ENCODE data around the gene FSTL4. TPM values are rescaled to one million over a fixed set of nuclear protein-coding genes. Genes with fewer than 3 reads are reported as not detected.

Gene FSTL4
- total and polyA plus RNA-seq, 4 donors: 0.42 TPM; not detected in 3

GRCh38 chr5:133202066-133202665 is 410.2 kb downstream of the FSTL4 start:
- Histone ChIP-seq H3K36me3 (ENCODE audit: control insufficient read depth in 1 of 2, insufficient read depth in 2 of 2, low read length in 1 of 2) (no peaks in the 10 kb centered on the region), H3K4me1 (ENCODE audit: control insufficient read depth in 1 of 2, insufficient read depth in 2 of 2, low read length in 2 of 2) (no peaks in the 10 kb centered on the region), H3K27ac (ENCODE audit: low read depth in 1 of 2, low read length in 2 of 2) (no peak overlapping the region), H3K9me3 (ENCODE audit: control insufficient read depth, low read length) (no peaks in the 10 kb centered on the region), H3K27me3 (ENCODE audit: control insufficient read depth in 1 of 2, insufficient read depth in 2 of 2, low read length in 1 of 2) (no peaks in the 10 kb centered on the region), H3K4me3 (ENCODE audit: low read length in 2 of 2) (no peak overlapping the region)
- DNase-seq: no peak
- intact Hi-C loops (cut with DNase I): no loop called here
- 95 to 97% methylated on average over 8 of the region's 8 CpGs for WGBS, 2 donors
- ATAC-seq (ENCODE audit: low FRiP score): no peak

GRCh38 chr5:133201310-133201709 is 411.0 kb downstream of the FSTL4 start:
- H3K4me3 ChIP-seq (ENCODE audit: low read length in 2 of 2): no peak overlapping the region
- DNase-seq (no peak), ATAC-seq (ENCODE audit: low FRiP score) (no peak)
- no peak overlapping the region for H3K27ac ChIP-seq (ENCODE audit: low read depth in 1 of 2, low read length in 2 of 2)
- no peaks in the 10 kb centered on the region for H3K27me3 ChIP-seq (ENCODE audit: control insufficient read depth in 1 of 2, insufficient read depth in 2 of 2, low read length in 1 of 2)
- WGBS, 2 donors: 79 to 83% methylated on average over 1 of the region's 1 CpG
- no peaks in the 10 kb centered on the region for H3K4me1 ChIP-seq (ENCODE audit: control insufficient read depth in 1 of 2, insufficient read depth in 2 of 2, low read length in 2 of 2)
- H3K36me3 ChIP-seq (ENCODE audit: control insufficient read depth in 1 of 2, insufficient read depth in 2 of 2, low read length in 1 of 2): no peaks in the 10 kb centered on the region
- intact Hi-C loops (cut with DNase I): no loop called here
- H3K9me3 ChIP-seq (ENCODE audit: control insufficient read depth, low read length): no peaks in the 10 kb centered on the region

GRCh38 chr5:133200256-133200655 is 412.1 kb downstream of the FSTL4 start:
- DNase-seq: no peak
- Histone ChIP-seq H3K4me1 (ENCODE audit: control insufficient read depth in 1 of 2, insufficient read depth in 2 of 2, low read length in 2 of 2) (no peaks in the 10 kb centered on the region), H3K4me3 (ENCODE audit: low read length in 2 of 2) (no peak overlapping the region), H3K27me3 (ENCODE audit: control insufficient read depth in 1 of 2, insufficient read depth in 2 of 2, low read length in 1 of 2) (no peaks in the 10 kb centered on the region), H3K9me3 (ENCODE audit: control insufficient read depth, low read length) (no peaks in the 10 kb centered on the region), H3K27ac (ENCODE audit: low read depth in 1 of 2, low read length in 2 of 2) (no peak overlapping the region), H3K36me3 (ENCODE audit: control insufficient read depth in 1 of 2, insufficient read depth in 2 of 2, low read length in 1 of 2) (no peaks in the 10 kb centered on the region)
- ATAC-seq (ENCODE audit: low FRiP score): no peak
- intact Hi-C loops (cut with DNase I): no loop called here
- 75 to 84% methylated on average over 3 of the region's 3 CpGs for WGBS, 2 donors

GRCh38 chr5:133199417-133200178 is 412.7 kb downstream of the FSTL4 start:
- intact Hi-C loops (cut with DNase I): no loop called here
- H3K27me3 ChIP-seq (ENCODE audit: control insufficient read depth in 1 of 2, insufficient read depth in 2 of 2, low read length in 1 of 2): no peaks in the 10 kb centered on the region
- 64 to 78% methylated on average over 18 of the region's 18 CpGs for WGBS, 2 donors

GRCh38 chr5:133198511-133198910 is 413.8 kb downstream of the FSTL4 start:
- Histone ChIP-seq H3K27ac (ENCODE audit: low read depth in 1 of 2, low read length in 2 of 2) (no peak overlapping the region), H3K4me3 (ENCODE audit: low read length in 2 of 2) (no peak overlapping the region), H3K9me3 (ENCODE audit: control insufficient read depth, low read length) (no peaks in the 10 kb centered on the region), H3K36me3 (ENCODE audit: control insufficient read depth in 1 of 2, insufficient read depth in 2 of 2, low read length in 1 of 2) (no peaks in the 10 kb centered on the region), H3K4me1 (ENCODE audit: control insufficient read depth in 1 of 2, insufficient read depth in 2 of 2, low read length in 2 of 2) (no peaks in the 10 kb centered on the region), H3K27me3 (ENCODE audit: control insufficient read depth in 1 of 2, insufficient read depth in 2 of 2, low read length in 1 of 2) (no peaks in the 10 kb centered on the region)
- no peak for DNase-seq
- intact Hi-C loops (cut with DNase I): no loop called here
- WGBS, 2 donors: 84% methylated on average over 12 of the region's 12 CpGs
- ATAC-seq (ENCODE audit: low FRiP score): no peak

More at GRCh38 chr5:133199417-133200178, 412.7 kb downstream of the FSTL4 start:
- no peaks in the 10 kb centered on the region for H3K9me3 ChIP-seq (ENCODE audit: control insufficient read depth, low read length)
- no peak for ATAC-seq (ENCODE audit: low FRiP score)
- H3K36me3 ChIP-seq (ENCODE audit: control insufficient read depth in 1 of 2, insufficient read depth in 2 of 2, low read length in 1 of 2): no peaks in the 10 kb centered on the region
- H3K4me1 ChIP-seq (ENCODE audit: control insufficient read depth in 1 of 2, insufficient read depth in 2 of 2, low read length in 2 of 2): no peaks in the 10 kb centered on the region
- H3K4me3 ChIP-seq (ENCODE audit: low read length in 2 of 2): no peak overlapping the region
- no peak overlapping the region for H3K27ac ChIP-seq (ENCODE audit: low read depth in 1 of 2, low read length in 2 of 2)
- no peak for DNase-seq

- no peaks in the 10 kb centered on the region for H3K4me1 ChIP-seq (ENCODE audit: control insufficient read depth in 1 of 2, insufficient read depth in 2 of 2, low read length in 2 of 2)
- H3K9me3 ChIP-seq (ENCODE audit: control insufficient read depth, low read length): no peaks in the 10 kb centered on the region
- H3K27me3 ChIP-seq (ENCODE audit: control insufficient read depth in 1 of 2, insufficient read depth in 2 of 2, low read length in 1 of 2): no peaks in the 10 kb centered on the region
- H3K4me3 ChIP-seq (ENCODE audit: low read length in 2 of 2): no peak overlapping the region
- DNase-seq (no peak), ATAC-seq (ENCODE audit: low FRiP score) (no peak)
- intact Hi-C loops (cut with DNase I): no loop called here
- 61 to 70% methylated on average over 4 of the region's 4 CpGs for WGBS, 2 donors
- H3K27ac ChIP-seq (ENCODE audit: low read depth in 1 of 2, low read length in 2 of 2): no peak overlapping the region
- no peaks in the 10 kb centered on the region for H3K36me3 ChIP-seq (ENCODE audit: control insufficient read depth in 1 of 2, insufficient read depth in 2 of 2, low read length in 1 of 2)
Observed at GRCh38 chr5:133196441-133197085, 415.8 kb downstream of the FSTL4 start.

GRCh38 chr5:133195250-133195649 is 417.1 kb downstream of the FSTL4 start:
- intact Hi-C loops (cut with DNase I): no loop called here
- no peaks in the 10 kb centered on the region for H3K9me3 ChIP-seq (ENCODE audit: control insufficient read depth, low read length)
- H3K27me3 ChIP-seq (ENCODE audit: control insufficient read depth in 1 of 2, insufficient read depth in 2 of 2, low read length in 1 of 2): no peaks in the 10 kb centered on the region
- DNase-seq (no peak), ATAC-seq (ENCODE audit: low FRiP score) (no peak)
- no peak overlapping the region for H3K27ac ChIP-seq (ENCODE audit: low read depth in 1 of 2, low read length in 2 of 2)
- no peaks in the 10 kb centered on the region for H3K36me3 ChIP-seq (ENCODE audit: control insufficient read depth in 1 of 2, insufficient read depth in 2 of 2, low read length in 1 of 2)
- H3K4me3 ChIP-seq (ENCODE audit: low read length in 2 of 2): no peak overlapping the region
- 81 to 87% methylated on average over 5 of the region's 5 CpGs for WGBS, 2 donors
- no peaks in the 10 kb centered on the region for H3K4me1 ChIP-seq (ENCODE audit: control insufficient read depth in 1 of 2, insufficient read depth in 2 of 2, low read length in 2 of 2)

- 69 to 74% methylated on average over 8 of the region's 8 CpGs for WGBS, 2 donors
- Histone ChIP-seq H3K36me3 (ENCODE audit: control insufficient read depth in 1 of 2, insufficient read depth in 2 of 2, low read length in 1 of 2) (no peaks in the 10 kb centered on the region), H3K9me3 (ENCODE audit: control insufficient read depth, low read length) (no peaks in the 10 kb centered on the region), H3K27me3 (ENCODE audit: control insufficient read depth in 1 of 2, insufficient read depth in 2 of 2, low read length in 1 of 2) (no peaks in the 10 kb centered on the region), H3K4me3 (ENCODE audit: low read length in 2 of 2) (no peak overlapping the region), H3K27ac (ENCODE audit: low read depth in 1 of 2, low read length in 2 of 2) (no peak overlapping the region), H3K4me1 (ENCODE audit: control insufficient read depth in 1 of 2, insufficient read depth in 2 of 2, low read length in 2 of 2) (no peaks in the 10 kb centered on the region)
- intact Hi-C loops (cut with DNase I): no loop called here
- ATAC-seq (ENCODE audit: low FRiP score) (no peak), DNase-seq (no peak)
Observed at GRCh38 chr5:133193794-133194193, 418.5 kb downstream of the FSTL4 start.

GRCh38 chr5:133192716-133193115 is 419.6 kb downstream of the FSTL4 start:
- DNase-seq (no peak), ATAC-seq (ENCODE audit: low FRiP score) (no peak)
- Histone ChIP-seq H3K9me3 (ENCODE audit: control insufficient read depth, low read length) (no peaks in the 10 kb centered on the region), H3K4me1 (ENCODE audit: control insufficient read depth in 1 of 2, insufficient read depth in 2 of 2, low read length in 2 of 2) (no peaks in the 10 kb centered on the region), H3K27me3 (ENCODE audit: control insufficient read depth in 1 of 2, insufficient read depth in 2 of 2, low read length in 1 of 2) (no peaks in the 10 kb centered on the region), H3K36me3 (ENCODE audit: control insufficient read depth in 1 of 2, insufficient read depth in 2 of 2, low read length in 1 of 2) (no peaks in the 10 kb centered on the region), H3K27ac (ENCODE audit: low read depth in 1 of 2, low read length in 2 of 2) (no peak overlapping the region), H3K4me3 (ENCODE audit: low read length in 2 of 2) (no peak overlapping the region)
- intact Hi-C loops (cut with DNase I): no loop called here
- 76 to 86% methylated on average over 8 of the region's 8 CpGs for WGBS, 2 donors
